HepG2 (cell line): ENCODE data around the gene GYS2. TPM values are rescaled to one million over a fixed set of nuclear protein-coding genes. Genes with fewer than 3 reads are reported as not detected.

Source experiments
- ATAC-seq: fragments of 200-7000 bp; cut with Tn5 transposase; 3 replicates; pipeline ENCODE4 v1.9.1; 2020; ENCODE audit warnings: mild to moderate bottlenecking, moderate library complexity
- BruUV-seq: library from RNA; stranded (reverse); fragments of 400-500 nt; replicated peaks from 2 replicates; lab custom pipeline; 2021; lab: Mats Ljungman, UMichigan
- CTCF ChIA-PET: fragments of 300-600 bp; formaldehyde crosslinking; extraction: SDS; loops from one replicate; lab custom pipeline; 2021; ENCODE audit warnings: low total read pairs, inconsistent platforms, low intra/inter-chr PET ratio; lab: Yijun Ruan, JAX
- POLR2A ChIA-PET: fragments of 350-600 bp; sonication (Branson Sonifier 250); formaldehyde crosslinking; loops from one replicate; lab custom pipeline; 2020; ENCODE audit warnings: antibody characterized with exemption, inconsistent platforms; lab: Yijun Ruan, JAX
- DNase-seq: peaks from one replicate; pipeline ENCODE4 v3.0.0-alpha.2; 2015; ENCODE audit warnings: low spot score
- FAIRE-seq: peaks from 3 replicates; lab custom pipeline; 2011; peaks lifted over from hg19 to GRCh38; lab: Jason Lieb, UNC
- H2AFZ ChIP-seq: one replicate; pipeline ENCODE4 v1.6.1; 2011; ENCODE audit warnings: low read length, inconsistent platforms
- H3K27ac ChIP-seq: fragments of 300-600 bp; 3 replicates; pipeline ENCODE4 v1.8.0; 2011; ENCODE audit warnings: mixed run types, mild to moderate bottlenecking, mixed read lengths, low read length, inconsistent platforms; ENCODE audit not compliant: insufficient read depth; ENCODE audit errors: extremely low read length
- H3K27me3 ChIP-seq, 2 experiments: fragments of 200-600 bp in 1 of 2; 2 replicates in 1 of 2; 3 replicates in 1 of 2; pipeline versions ENCODE4 v1.6.0 to v1.8.0; 2011; ENCODE audit warnings: low read length in 2 of 2, mild to moderate bottlenecking in 2 of 2, moderate library complexity in 2 of 2, inconsistent platforms in 1 of 2; ENCODE audit not compliant: insufficient read depth in 2 of 2, control insufficient read depth in 1 of 2
- H3K36me3 ChIP-seq, 2 experiments: fragments of 200-600 bp in 1 of 2; replicated peaks in 1 of 2; 2 replicates in 1 of 2; 3 replicates in 1 of 2; pipeline versions ENCODE4 v1.5.1 to v1.8.0; 2011; ENCODE audit warnings: low read length in 2 of 2, inconsistent platforms in 1 of 2; ENCODE audit not compliant: insufficient read depth in 2 of 2, control insufficient read depth in 1 of 2
- H3K4me1 ChIP-seq: 2 replicates; pipeline ENCODE4 v1.5.1; 2012; ENCODE audit warnings: low read length, inconsistent platforms; ENCODE audit not compliant: insufficient read depth
- H3K4me2 ChIP-seq: 2 replicates; pipeline ENCODE4 v1.6.0; 2011; ENCODE audit warnings: low read depth, low read length, inconsistent platforms
- H3K4me3 ChIP-seq, 3 experiments: fragments of 200-600 bp in 1 of 3; sonication (generic), shearing (Covaris generic) in 1 of 3; replicated peaks in 1 of 3; 2 replicates each; pipeline ENCODE4 v1.5.1; 2011 to 2016; ENCODE audit warnings: low read length in 3 of 3, inconsistent platforms in 2 of 3, low read depth in 2 of 3, mild to moderate bottlenecking in 2 of 3, control low read depth in 1 of 3, mixed read lengths in 1 of 3; ENCODE audit not compliant: insufficient read depth in 1 of 3
- H3K79me2 ChIP-seq: one replicate; pipeline ENCODE4 v1.6.1; 2011; ENCODE audit warnings: low read length, inconsistent platforms; ENCODE audit not compliant: insufficient read depth
- H3K9ac ChIP-seq: 2 replicates; pipeline ENCODE4 v1.6.0; 2011; ENCODE audit warnings: mild to moderate bottlenecking, low read depth, low read length, inconsistent platforms; ENCODE audit not compliant: insufficient read depth
- H3K9me3 ChIP-seq: 2 replicates; pipeline ENCODE4 v1.5.1; 2012; ENCODE audit warnings: mild to moderate bottlenecking, low read length
- H4K20me1 ChIP-seq: 2 replicates; pipeline ENCODE4 v1.6.0; 2011; ENCODE audit warnings: inconsistent platforms, mild to moderate bottlenecking, low read length, moderate library complexity; ENCODE audit not compliant: insufficient read depth
- FOSL2 ChIP-seq: sonication (generic); formaldehyde crosslinking; IDR thresholded peaks from 2 replicates; pipeline ENCODE4 v1.4.0; 2020; ENCODE audit warnings: missing genetic modification reagents
- REPIN1 ChIP-seq: sonication (generic); formaldehyde crosslinking; IDR thresholded peaks from 2 replicates; pipeline ENCODE4 v1.8.0; 2022; ENCODE audit warnings: missing genetic modification reagents, low read depth, mild to moderate bottlenecking, borderline replicate concordance
- ZBTB38 ChIP-seq: sonication (generic); formaldehyde crosslinking; IDR thresholded peaks from 2 replicates; pipeline ENCODE4 v1.5.1; 2020; ENCODE audit warnings: mild to moderate bottlenecking, missing genetic modification reagents
- WGBS: methylation state at CpG from one replicate; pipeline ENCODE4 v1.1.6; 2017; ENCODE audit warnings: low lambda C conversion rate; 5-methylcytosine and 5-hydroxymethylcytosine counted together
- in situ Hi-C: cut with HindIII; loops from 2 replicates; pipeline ENCODE4 v1.10.0; 2017; ENCODE audit warnings: low pct_unique_long_range_greater_than_20kb; ENCODE audit not compliant: extremely low pct_ligation_motif_present
- intact Hi-C: fragments of 100-400 bp; cut with micrococcal nuclease; formaldehyde crosslinking; loops from one replicate; pipeline ENCODE4 v1.10.0; 2022; ENCODE audit not compliant: unreplicated experiment
- polyA plus RNA-seq, 8 experiments: library from polyadenylated mRNA; depleted of rRNA in 3 of 8; stranded (reverse) in 7 of 8; unstranded in 1 of 8; fragments of >200 nt; fragmentation: Illumina TruSeq in 4 of 8; extraction: Trizol in 4 of 8; gene quantifications; 2 replicates each; pipeline versions ENCODE4 v1.2.1 to v1.2.3, GENCODE V29; 2011 to 2016; ENCODE audit warnings: low read depth in 4 of 8, missing spikeins in 1 of 8, mixed read lengths in 1 of 8; ENCODE audit not compliant: insufficient read depth in 1 of 8
- total RNA-seq, 5 experiments: library from RNA; depleted of rRNA; stranded (reverse); fragments of >200 nt; fragmentation: Illumina TruSeq; extraction: Trizol; gene quantifications; 2 replicates each; pipeline ENCODE4 v1.2.3, GENCODE V29; 2016; ENCODE audit warnings: low read depth in 1 of 5
- TF ChIP-seq, protein P1 (sequence below): sonication (generic); formaldehyde crosslinking; IDR thresholded peaks from 2 replicates; pipeline ENCODE4 v1.8.1; 2023; ENCODE audit warnings: mild to moderate bottlenecking, missing genetic modification reagents, borderline replicate concordance

GYS2 gene
- total and polyA plus RNA-seq, 2 of the 13 experiments (the other 11 are each of a cell fraction or from before 2014, with no cell fraction given) = not detected

DNA sequence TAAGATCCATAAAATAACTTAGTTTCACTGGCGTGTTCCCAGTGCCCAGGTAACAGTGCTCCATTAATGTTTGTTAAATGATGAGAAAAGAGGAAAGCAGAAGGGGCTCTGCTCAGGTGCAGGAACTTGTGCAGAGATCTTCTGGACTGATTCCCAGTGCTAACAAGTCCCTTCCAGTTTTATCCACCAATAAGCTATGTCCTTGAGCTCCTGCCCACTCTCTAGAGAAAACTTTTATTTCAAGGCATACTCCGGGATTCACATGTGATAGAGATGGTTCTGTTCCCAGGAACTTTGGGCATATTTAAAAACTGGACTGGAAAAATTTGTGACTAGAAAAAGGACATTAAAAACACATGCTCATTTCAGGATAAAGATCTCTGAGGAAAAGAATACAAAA is 1.9 kb downstream of the GYS2 start:
- H3K36me3 ChIP-seq = no peaks in the 10 kb centered on the region
- no peak for TF ChIP-seq ZBTB38
- no peak overlapping the region for H3K9ac ChIP-seq
- no peaks in the 10 kb centered on the region for H3K79me2 ChIP-seq
- H3K4me2 ChIP-seq = no peak overlapping the region
- no TSS peak for BruUV-seq
- no peaks in the 10 kb centered on the region for H3K9me3 ChIP-seq
- DNase-seq (no peak), ATAC-seq (no peak), FAIRE-seq (no peak)
- intact Hi-C loops (no loop called here), in situ Hi-C loops (no loop called here)
- no peaks in the 10 kb centered on the region; the same call in 1 of the 2 replicates for H4K20me1 ChIP-seq
- H3K27me3 ChIP-seq = no peaks in the 10 kb centered on the region
- 2% methylated on average over 2 of the region's 2 CpGs for WGBS
- H3K4me1 ChIP-seq = no peaks in the 10 kb centered on the region
- H2AFZ ChIP-seq = no peak overlapping the region
- ChIA-PET CTCF (no interaction called here), POLR2A (no interaction called here)
- no peak overlapping the region for H3K4me3 ChIP-seq
- no peak overlapping the region for H3K27ac ChIP-seq

DNA sequence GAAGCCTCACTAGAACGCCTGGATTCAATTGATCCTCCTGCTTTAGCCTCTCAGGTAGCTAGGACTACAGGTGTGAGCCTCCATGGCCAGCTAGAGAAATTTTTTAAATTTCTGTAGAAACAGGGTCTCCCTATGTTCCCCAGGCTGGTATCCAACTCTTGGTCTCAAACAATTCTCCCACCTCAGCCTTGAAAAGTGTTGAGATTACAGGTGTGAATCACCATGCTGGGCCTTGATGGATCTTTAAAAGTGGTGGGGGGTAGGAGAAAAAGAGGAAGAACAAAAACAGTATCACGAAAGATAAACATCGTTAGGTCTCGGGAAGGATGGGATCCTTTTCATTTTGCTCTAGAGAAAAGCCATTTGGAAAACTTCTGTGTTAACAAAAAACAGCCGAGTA is 4.5 kb downstream of the GYS2 start:
- Histone ChIP-seq H4K20me1 (no peaks in the 10 kb centered on the region), H3K36me3 (no peaks in the 10 kb centered on the region), H3K4me2 (no peak overlapping the region), H2AFZ (no peak overlapping the region), H3K4me3 (no peak overlapping the region), H3K27ac (no peak overlapping the region), H3K27me3 (no peaks in the 10 kb centered on the region), H3K79me2 (no peaks in the 10 kb centered on the region), H3K9ac (no peak overlapping the region), H3K9me3 (no peaks in the 10 kb centered on the region), H3K4me1 (no peaks in the 10 kb centered on the region)
- 33% methylated on average over 5 of the region's 5 CpGs for WGBS
- CTCF ChIA-PET = no interaction called here
- ATAC-seq (no peak), DNase-seq (no peak), FAIRE-seq (no peak)
- POLR2A ChIA-PET = no interaction called here
- BruUV-seq = no TSS peak
- intact Hi-C loops = no loop called here
- in situ Hi-C loops = no loop called here
- TF ChIP-seq REPIN1 (CRISPR knock-in tag) = no peak
- no peak for TF ChIP-seq FOSL2 (CRISPR knock-in tag)
- TF ChIP-seq, protein P1, sequence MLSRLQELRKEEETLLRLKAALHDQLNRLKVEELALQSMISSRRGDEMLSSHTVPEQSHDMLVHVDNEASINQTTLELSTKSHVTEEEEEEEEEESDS (CRISPR knock-in tag) = no peak
